Endothelial cell of umbilical vein (primary cell): ENCODE data around the gene TTC24. TPM values are rescaled to one million over a fixed set of nuclear protein-coding genes. Genes with fewer than 3 reads are reported as not detected.

Experiments used
- Bru-seq: library from RNA; stranded (reverse); fragments of 400-500 nt; gene quantifications from one replicate; lab custom pipeline; 2021; lab: Mats Ljungman, UMichigan
- BruChase-seq, 2 experiments: library from RNA; stranded (reverse); fragments of 400-500 nt; gene quantifications; one replicate each; lab custom pipeline; 2021; lab: Mats Ljungman, UMichigan
- BruUV-seq: library from RNA; stranded (reverse); fragments of 400-500 nt; replicated peaks from 2 replicates; lab custom pipeline; 2021; lab: Mats Ljungman, UMichigan
- CTCF ChIA-PET: fragments of 300-600, 350-600 bp; sonication (Branson Sonifier 250); formaldehyde crosslinking; loops from one replicate; lab custom pipeline; 2021; ENCODE audit warnings: antibody characterized with exemption, inconsistent platforms; lab: Charles Lee
- POLR2A ChIA-PET: fragments of 300-600, 350-600 bp; sonication (Branson Sonifier 250); formaldehyde crosslinking; loops from one replicate; lab custom pipeline; 2021; ENCODE audit warnings: antibody characterized with exemption, inconsistent platforms; lab: Charles Lee
- DNase-seq: peaks from one replicate; pipeline ENCODE4 v3.0.0-alpha.2; 2011; ENCODE audit warnings: low read depth, low spot score
- FAIRE-seq: peaks from 2 replicates; lab custom pipeline; 2011; peaks lifted over from hg19 to GRCh38; lab: Jason Lieb, UNC
- H2AFZ ChIP-seq: 2 replicates; pipeline ENCODE4 v1.6.0; 2012; ENCODE audit warnings: low read depth, low read length, control low read depth, inconsistent platforms
- H3K27ac ChIP-seq: 2 replicates; pipeline ENCODE4 v1.5.1; 2011; ENCODE audit warnings: low read depth, mild to moderate bottlenecking, control low read depth, low read length, moderate library complexity; ENCODE audit not compliant: insufficient read depth
- H3K27me3 ChIP-seq, 2 experiments: 2 replicates each; pipeline versions ENCODE4 v1.6.0 to v1.6.1; 2011; ENCODE audit warnings: low read length in 2 of 2, mixed read lengths in 1 of 2; ENCODE audit not compliant: control insufficient read depth in 2 of 2, insufficient read depth in 2 of 2
- H3K36me3 ChIP-seq, 2 experiments: 2 replicates in 1 of 2; 3 replicates in 1 of 2; pipeline ENCODE4 v1.5.1; 2011; ENCODE audit warnings: low read length in 2 of 2, mild to moderate bottlenecking in 1 of 2, moderate library complexity in 1 of 2; ENCODE audit not compliant: control insufficient read depth in 2 of 2, insufficient read depth in 2 of 2; ENCODE audit errors: extremely low read depth in 1 of 2
- H3K4me1 ChIP-seq: 3 replicates; pipeline ENCODE4 v1.5.1; 2011; ENCODE audit warnings: mild to moderate bottlenecking, low read length; ENCODE audit not compliant: control insufficient read depth, insufficient read depth; ENCODE audit errors: extremely low read depth
- H3K4me2 ChIP-seq: 2 replicates; pipeline ENCODE4 v1.6.1; 2011; ENCODE audit warnings: low read length, control low read depth, mixed read lengths; ENCODE audit not compliant: insufficient read depth
- H3K4me3 ChIP-seq, 3 experiments: fragments of 200-600 bp in 1 of 3; sonication (generic), shearing (Covaris generic) in 1 of 3; replicated peaks in 1 of 3; 2 replicates each; pipeline ENCODE4 v1.5.1; 2011 to 2016; ENCODE audit warnings: control low read depth in 3 of 3, low read length in 3 of 3, mild to moderate bottlenecking in 2 of 3, inconsistent platforms in 1 of 3, low read depth in 1 of 3, moderate library complexity in 1 of 3; ENCODE audit not compliant: insufficient read depth in 1 of 3
- H3K79me2 ChIP-seq: 2 replicates; pipeline ENCODE4 v1.6.0; 2012; ENCODE audit warnings: low read length, inconsistent platforms; ENCODE audit not compliant: control insufficient read depth, insufficient read depth
- H3K9ac ChIP-seq: replicated peaks from 2 replicates; pipeline ENCODE3; 2011; ENCODE audit warnings: low read length, control low read depth; ENCODE audit not compliant: insufficient read depth; ENCODE audit errors: extremely low read depth
- H3K9me1 ChIP-seq: replicated peaks from 3 replicates; pipeline ENCODE4 v1.6.0; 2011; ENCODE audit warnings: mild to moderate bottlenecking, low read length; ENCODE audit not compliant: control insufficient read depth, insufficient read depth; ENCODE audit errors: extremely low read depth
- H3K9me3 ChIP-seq: replicated peaks from 2 replicates; pipeline ENCODE4 v1.5.1; 2012; ENCODE audit warnings: low read length, inconsistent platforms; ENCODE audit not compliant: control insufficient read depth, insufficient read depth
- H4K20me1 ChIP-seq: replicated peaks from 2 replicates; pipeline ENCODE3; 2011; ENCODE audit warnings: mild to moderate bottlenecking, low read length; ENCODE audit not compliant: control insufficient read depth, insufficient read depth; ENCODE audit errors: extremely low read depth
- EZH2 ChIP-seq: IDR thresholded peaks from 2 replicates; pipeline ENCODE4 v1.6.1; 2012; ENCODE audit warnings: borderline replicate concordance, low read depth, mild to moderate bottlenecking, moderate library complexity, low read length, inconsistent platforms; ENCODE audit not compliant: severe bottlenecking
- GATA2 ChIP-seq: IDR thresholded peaks from 2 replicates; pipeline ENCODE4 v1.7.0; 2011; ENCODE audit warnings: low read depth, mild to moderate bottlenecking, moderate library complexity, mixed read lengths, low read length; ENCODE audit not compliant: insufficient read length, insufficient read depth
- JUN ChIP-seq: IDR thresholded peaks from 2 replicates; pipeline ENCODE4 v1.6.1; 2011; ENCODE audit warnings: borderline replicate concordance, low read depth; ENCODE audit not compliant: insufficient read length, insufficient read depth
- MYC ChIP-seq: IDR thresholded peaks from one replicate; pipeline ENCODE4 v1.6.1; 2011; ENCODE audit warnings: mild to moderate bottlenecking, low read depth, low read length
- POLR2A ChIP-seq: IDR thresholded peaks from 2 replicates; pipeline ENCODE4 v1.6.1; 2012; ENCODE audit warnings: low read depth, mild to moderate bottlenecking, control low read depth, low read length
- POLR2AphosphoS5 ChIP-seq: IDR thresholded peaks from 2 replicates; pipeline ENCODE4 v1.6.1; 2012; ENCODE audit warnings: low read depth, mild to moderate bottlenecking, control low read depth, low read length, moderate library complexity; ENCODE audit not compliant: insufficient read depth
- dilution Hi-C: fragments of 300-500 bp; cut with MboI; formaldehyde crosslinking; loops from one replicate; pipeline ENCODE4 v1.15.0; 2019; ENCODE audit warnings: low sequenced_read_pairs; ENCODE audit not compliant: extremely low pct_ligation_motif_present
- intact Hi-C: fragments of 100-400 bp; cut with micrococcal nuclease; formaldehyde crosslinking; loops from one replicate; pipeline ENCODE4 v1.10.0; 2022
- long read RNA-seq: library from polyadenylated mRNA; stranded (forward); transcript quantifications from one replicate; pipeline ENCODE4 v2.0.0, GENCODE V29; 2021
- polyA minus RNA-seq, 3 experiments: library from RNA; depleted of rRNA, polyadenylated mRNA; stranded (reverse); fragments of >200 nt; gene quantifications; 1 replicate in 1 of 3; 2 replicates in 2 of 3; pipeline ENCODE4 v1.2.3, GENCODE V29; 2011
- polyA plus RNA-seq, 4 experiments: library from polyadenylated mRNA; depleted of rRNA in 3 of 4; stranded (reverse) in 3 of 4; unstranded in 1 of 4; fragments of >200 nt; gene quantifications; 2 replicates each; pipeline versions ENCODE4 v1.2.1 to v1.2.3, GENCODE V29; 2011 to 2012; ENCODE audit warnings: missing spikeins in 1 of 4
- total RNA-seq: library from RNA; stranded (reverse); gene quantifications from 2 replicates; pipeline ENCODE4 v1.2.3, GENCODE V29; 2021

TTC24 gene
- total RNA-seq (not detected in 2 replicates), polyA plus RNA-seq (not detected in 2 replicates), polyA minus RNA-seq (not detected in 2 replicates), Bru-seq, nascent RNA (not detected), BruChase-seq, experiment 1, labeled RNA remaining after a 6-hour chase (not detected), BruChase-seq, experiment 2, labeled RNA remaining after a 2-hour chase (not detected)
- not detected in 2 replicates for polyA plus RNA-seq (2011; cell fraction: cytosol; rRNA removed)
- not detected in 2 replicates for polyA plus RNA-seq (2011; cell fraction: nucleus; rRNA removed)
- not detected in 2 replicates for polyA plus RNA-seq (2012)
- not detected for polyA minus RNA-seq (2011; cell fraction: cytosol; rRNA and poly(A)+ RNA removed)
- polyA minus RNA-seq (2011; cell fraction: nucleus; rRNA and poly(A)+ RNA removed) = not detected in 2 replicates
- long read RNA-seq = 0 reads

DNA sequence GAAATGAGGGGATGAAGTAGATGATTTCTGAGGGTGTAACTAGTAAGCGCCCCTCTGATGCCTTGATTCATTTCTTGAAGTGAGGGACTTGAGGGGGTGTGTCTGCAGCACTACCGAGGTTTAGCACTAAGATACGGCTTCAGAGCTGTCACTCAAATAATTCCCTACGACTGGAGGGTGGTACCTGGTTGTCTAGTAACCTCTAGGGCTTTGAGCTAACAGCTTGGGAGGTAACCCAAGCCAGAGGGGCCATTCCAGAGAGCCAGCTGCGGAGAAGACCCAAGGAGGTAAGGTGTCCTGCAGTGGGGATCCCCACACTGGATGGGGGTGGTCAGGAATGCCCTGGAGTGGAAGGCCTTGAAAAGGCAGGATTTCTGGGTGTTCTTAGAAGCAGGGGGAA lies at the start of gene TTC24:
Gene TTC24 (plus strand): TSS at position 252 of the 400 bp plus-strand sequence. CDS start 1,642 bp downstream, outside the sequence.
- FAIRE-seq = no peak

DNA sequence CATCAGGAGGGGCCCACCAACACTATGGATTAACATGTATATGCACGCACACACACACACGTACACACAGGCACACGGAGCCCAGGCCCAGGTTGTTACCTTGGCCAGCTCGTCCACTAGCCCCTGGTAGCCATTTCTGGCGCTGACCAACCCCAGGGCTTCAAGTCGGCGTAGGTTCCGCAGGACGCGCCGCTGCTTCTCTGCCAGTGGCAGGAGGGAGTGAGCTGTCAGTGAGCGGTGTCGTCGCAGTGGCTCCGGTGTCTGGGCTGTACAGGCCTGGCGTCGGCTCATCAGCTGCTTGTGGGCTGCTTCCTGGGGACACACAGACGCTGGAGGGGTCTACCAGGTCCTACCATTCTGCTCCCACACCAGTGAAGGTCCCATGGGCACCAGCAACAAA lies 49.5 kb upstream of the TTC24 start:
- Histone ChIP-seq H3K9me1 (no peaks in the 10 kb centered on the region), H2AFZ (no peak overlapping the region), H3K9ac (no peak overlapping the region), H3K27me3 (no peaks in the 10 kb centered on the region), H3K4me1 (no peaks in the 10 kb centered on the region), H3K79me2 (no peaks in the 10 kb centered on the region), H3K4me2 (no peak overlapping the region), H4K20me1 (no peaks in the 10 kb centered on the region), H3K9me3 (no peaks in the 10 kb centered on the region), H3K4me3 (no peak overlapping the region), H3K36me3 (peaks cover 6 to 15% of the 10 kb centered on the region in 2 experiments), H3K27ac (no peak overlapping the region)
- DNase-seq (no peak), FAIRE-seq (no peak)
- intact Hi-C loops (no loop called here), dilution Hi-C loops (no loop called here)
- POLR2A ChIA-PET = no interaction called here
- CTCF ChIA-PET = interaction anchor here (1.2 to 3.4 kb wide), 2 partner anchors 49 to 73 kb away, joined by 3 to 21 read pairs; no protein-coding TSS in a partner anchor
- no peak for TF ChIP-seq MYC
- TF ChIP-seq GATA2 = no peak
- TF ChIP-seq EZH2 = no peak
- TF ChIP-seq POLR2A = no peak
- no peak for TF ChIP-seq POLR2AphosphoS5
- no TSS peak for BruUV-seq

More for the DNA sequence above, at the start of gene TTC24:
- no peaks in the 10 kb centered on the region for H3K9me1 ChIP-seq
- peaks cover 4 to 6% of the 10 kb centered on the region in 2 experiments for H3K27me3 ChIP-seq
- TF ChIP-seq JUN = no peak
- TF ChIP-seq EZH2 = no peak
- TF ChIP-seq MYC = no peak
- H3K9ac ChIP-seq = no peak within 1 kb of the TSS
- H3K4me2 ChIP-seq = no peak within 1 kb of the TSS
- no peak within 1 kb of the TSS for H2AFZ ChIP-seq
- H3K9me3 ChIP-seq = no peaks in the 10 kb centered on the region
- no TSS peak for BruUV-seq
- POLR2A ChIA-PET = interaction anchor here (1.4 kb wide), 1 partner anchor 9 kb away, joined by 5 read pairs; no protein-coding TSS in a partner anchor
- H3K4me1 ChIP-seq = no peaks in the 10 kb centered on the region
- no peak for DNase-seq
- no peak within 1 kb of the TSS for H3K4me3 ChIP-seq
- dilution Hi-C loops = no loop called here
- intact Hi-C loops = no loop called here
- no peak within 1 kb of the TSS for H3K27ac ChIP-seq
- H3K36me3 ChIP-seq = no peaks in the 10 kb centered on the region
- H3K79me2 ChIP-seq = no peaks in the 10 kb centered on the region
- no peaks in the 10 kb centered on the region for H4K20me1 ChIP-seq
- CTCF ChIA-PET = interaction anchor here (1.3 to 4.9 kb wide), 7 partner anchors 12 to 194 kb away, joined by 3 to 25 read pairs (median 5); partner anchors contain the start of gene NAXE
